Jurkat, Clone E6-1 (cell line): ENCODE data around the gene ZNF787.
A peak's percentile ranks its signal among the peaks of the same experiment; 100 is the strongest.

ENCODE experiments used
- DNase-seq: peaks from one replicate; pipeline ENCODE4 v3.0.0-alpha.2; 2011; ENCODE audit warnings: low read depth, low spot score
- H3K4me3 ChIP-seq: 2 replicates; pipeline ENCODE4 v1.5.1; 2011; ENCODE audit warnings: mild to moderate bottlenecking, low read length, control low read depth, moderate library complexity

Gene ZNF787

GRCh38 chr19:56145698-56146097, 24.6 kb upstream of the ZNF787 start:
- no peak overlapping the region for H3K4me3 ChIP-seq
- DNase-seq, result no peak

GRCh38 chr19:56144831-56145230, 23.7 kb upstream of the ZNF787 start:
- no peak overlapping the region for H3K4me3 ChIP-seq
- DNase-seq, result no peak

GRCh38 chr19:56144376-56144775, 23.3 kb upstream of the ZNF787 start:
- no peak for DNase-seq
- H3K4me3 ChIP-seq, result no peak overlapping the region

- no peak for DNase-seq
- H3K4me3 ChIP-seq, result no peak overlapping the region
Measured at GRCh38 chr19:56142897-56143434, 21.9 kb upstream of the ZNF787 start.

GRCh38 chr19:56142087-56142787, 21.1 kb upstream of the ZNF787 start:
- no peak for DNase-seq
- H3K4me3 ChIP-seq, result peak overlapping the region; percentile 76

GRCh38 chr19:56141417-56141993, 20.4 kb upstream of the ZNF787 start:
- peak; percentile 50 for DNase-seq
- H3K4me3 ChIP-seq, result peak overlapping the region; percentile 76

GRCh38 chr19:56140583-56141416, 19.7 kb upstream of the ZNF787 start, which contains the start of gene ZNF444:
ZNF444 (plus strand) TSS chr19:56141287; CDS start chr19:56146912, 5,625 bp downstream.
- peak; percentile 98 for DNase-seq
- H3K4me3 ChIP-seq, result peak within 1 kb of the TSS; percentile 76

GRCh38 chr19:56139847-56140582, 18.9 kb upstream of the ZNF787 start:
- DNase-seq, result no peak

GRCh38 chr19:56138069-56138468, 17.0 kb upstream of the ZNF787 start:
- no peak overlapping the region for H3K4me3 ChIP-seq
- no peak for DNase-seq

More at GRCh38 chr19:56139847-56140582, 18.9 kb upstream of the ZNF787 start:
- peak overlapping the region; percentile 76 for H3K4me3 ChIP-seq

- H3K4me3 ChIP-seq, result no peak overlapping the region
- no peak for DNase-seq
Measured at GRCh38 chr19:56137405-56137804, 16.3 kb upstream of the ZNF787 start.

- no peak for DNase-seq
- no peak overlapping the region for H3K4me3 ChIP-seq
Measured at GRCh38 chr19:56136362-56136761, 15.3 kb upstream of the ZNF787 start.

- DNase-seq, result no peak
- no peak overlapping the region for H3K4me3 ChIP-seq
Measured at GRCh38 chr19:56134654-56134921, 13.5 kb upstream of the ZNF787 start.

- no peak overlapping the region for H3K4me3 ChIP-seq
- DNase-seq, result no peak
Measured at GRCh38 chr19:56133858-56134653, 13.0 kb upstream of the ZNF787 start.

GRCh38 chr19:56132316-56132822, 11.3 kb upstream of the ZNF787 start:
- no peak for DNase-seq
- no peak overlapping the region for H3K4me3 ChIP-seq

- no peak for DNase-seq
- H3K4me3 ChIP-seq, result no peak overlapping the region
Measured at GRCh38 chr19:56131651-56132050, 10.6 kb upstream of the ZNF787 start.

GRCh38 chr19:56130006-56130405, 8.9 kb upstream of the ZNF787 start:
- no peak overlapping the region for H3K4me3 ChIP-seq
- DNase-seq, result no peak

GRCh38 chr19:56126983-56127780, 6.1 kb upstream of the ZNF787 start:
- no peak overlapping the region for H3K4me3 ChIP-seq
- no peak for DNase-seq
